ENCODE results near the gene AP3B1. TPM values are rescaled to one million over a fixed set of nuclear protein-coding genes. Genes with fewer than 3 reads are reported as not detected.

AP3B1 gene
- total RNA-seq, 1 donor from 2014 or later, result 46.6 TPM

- no peak for DNase-seq (ENCODE audit: low read depth, low spot score)
- no peak for TF ChIP-seq CTCF (conservative IDR thresholded peaks at IDR 0.05)
- no peak overlapping the region for H3K27ac Mint-ChIP-seq (ENCODE audit: unreplicated experiment)
- peaks cover 14% of the 10 kb centered on the region for H3K9me3 Mint-ChIP-seq
- no peaks in the 10 kb centered on the region for H3K27me3 Mint-ChIP-seq (ENCODE audit: low read depth)
- H3K36me3 Mint-ChIP-seq (ENCODE audit: low read depth), result peaks cover 23% of the 10 kb centered on the region
- peaks cover 20% of the 10 kb centered on the region for H3K4me1 Mint-ChIP-seq
- no peak overlapping the region for H3K4me3 Mint-ChIP-seq
Observed at GRCh38 chr5:78063495-78063894, 231.0 kb downstream of the AP3B1 start.

- H3K4me1 Mint-ChIP-seq, result peaks cover 20% of the 10 kb centered on the region
- no peak overlapping the region for H3K27ac Mint-ChIP-seq (ENCODE audit: unreplicated experiment)
- peaks cover 13% of the 10 kb centered on the region for H3K9me3 Mint-ChIP-seq
- DNase-seq (ENCODE audit: low read depth, low spot score), result no peak
- H3K4me3 Mint-ChIP-seq, result no peak overlapping the region
- peaks cover 15% of the 10 kb centered on the region for H3K36me3 Mint-ChIP-seq (ENCODE audit: low read depth)
- no peak for TF ChIP-seq CTCF (conservative IDR thresholded peaks at IDR 0.05)
- H3K27me3 Mint-ChIP-seq (ENCODE audit: low read depth), result no peaks in the 10 kb centered on the region
Observed at GRCh38 chr5:78062645-78063044, 231.9 kb downstream of the AP3B1 start.

- DNase-seq (ENCODE audit: low read depth, low spot score), result no peak
- no peaks in the 10 kb centered on the region for H3K27me3 Mint-ChIP-seq (ENCODE audit: low read depth)
- no peak overlapping the region for H3K27ac Mint-ChIP-seq (ENCODE audit: unreplicated experiment)
- no peak overlapping the region for H3K4me3 Mint-ChIP-seq
- peaks cover 20% of the 10 kb centered on the region for H3K4me1 Mint-ChIP-seq
- H3K9me3 Mint-ChIP-seq, result no peaks in the 10 kb centered on the region
- no peak for TF ChIP-seq CTCF (conservative IDR thresholded peaks at IDR 0.05)
- H3K36me3 Mint-ChIP-seq (ENCODE audit: low read depth), result no peaks in the 10 kb centered on the region
Observed at GRCh38 chr5:78060421-78060820, 234.1 kb downstream of the AP3B1 start.

GRCh38 chr5:78058625-78059024 is 235.9 kb downstream of the AP3B1 start:
- TF ChIP-seq CTCF (conservative IDR thresholded peaks at IDR 0.05), result no peak
- Mint-ChIP-seq H3K27me3 (ENCODE audit: low read depth) (no peaks in the 10 kb centered on the region), H3K27ac (ENCODE audit: unreplicated experiment) (no peak overlapping the region), H3K36me3 (ENCODE audit: low read depth) (no peaks in the 10 kb centered on the region), H3K4me1 (peaks cover 20% of the 10 kb centered on the region), H3K9me3 (no peaks in the 10 kb centered on the region), H3K4me3 (no peak overlapping the region)
- no peak for DNase-seq (ENCODE audit: low read depth, low spot score)

GRCh38 chr5:78056901-78057514 is 237.5 kb downstream of the AP3B1 start:
- no peak overlapping the region for H3K4me3 Mint-ChIP-seq
- peak; percentile 21 for TF ChIP-seq CTCF (conservative IDR thresholded peaks at IDR 0.05)
- no peaks in the 10 kb centered on the region for H3K27me3 Mint-ChIP-seq (ENCODE audit: low read depth)
- no peak overlapping the region for H3K27ac Mint-ChIP-seq (ENCODE audit: unreplicated experiment)
- H3K36me3 Mint-ChIP-seq (ENCODE audit: low read depth), result no peaks in the 10 kb centered on the region
- no peaks in the 10 kb centered on the region for H3K9me3 Mint-ChIP-seq
- peaks cover 11% of the 10 kb centered on the region for H3K4me1 Mint-ChIP-seq
- DNase-seq (ENCODE audit: low read depth, low spot score), result no peak

Measured in neural crest cell (in vitro differentiated cells).